ENCODE measurements around the gene MRGPRE. TPM values are rescaled to one million over a fixed set of nuclear protein-coding genes. Genes with fewer than 3 reads are reported as not detected.

Gene MRGPRE
- polyA plus RNA-seq, 1 donor (not counting 4 experiments of a cell fraction or from before 2014, with no cell fraction given): not detected

GRCh38 chr11:3184732-3185347, 47.4 kb downstream of the MRGPRE start:
- DNase-seq (ENCODE audit: low read depth, low spot score): no peak
- FAIRE-seq: no peak
- no peaks in the 10 kb centered on the region for H3K4me1 ChIP-seq (ENCODE audit: control insufficient read depth, extremely low read depth, insufficient read depth, low read length)

GRCh38 chr11:3183523-3183922, 48.7 kb downstream of the MRGPRE start:
- Histone ChIP-seq H3K36me3 (ENCODE audit: control insufficient read depth in 2 of 2, extremely low read depth in 1 of 2, insufficient read depth in 2 of 2, low read length in 2 of 2) (no peaks in the 10 kb centered on the region), H4K20me1 (ENCODE audit: control insufficient read depth, extremely low read depth, insufficient read depth, low read length) (no peaks in the 10 kb centered on the region), H3K27me3 (ENCODE audit: control insufficient read depth, extremely low read depth, insufficient read depth, low read length) (no peaks in the 10 kb centered on the region), H2AFZ (ENCODE audit: control insufficient read depth, low read length) (no peak overlapping the region), H3K9me3 (ENCODE audit: control insufficient read depth, low read depth, low read length) (no peaks in the 10 kb centered on the region), H3K4me2 (ENCODE audit: control insufficient read depth, extremely low read depth, insufficient read depth, low read depth, low read length) (no peak overlapping the region), H3K79me2 (ENCODE audit: control insufficient read depth, insufficient read depth, low read length) (no peaks in the 10 kb centered on the region), H3K27ac (ENCODE audit: control insufficient read depth, insufficient read depth, low read length) (no peak overlapping the region), H3K9ac (ENCODE audit: control insufficient read depth, extremely low read depth, insufficient read depth, low read length) (no peak overlapping the region), H3K9me1 (ENCODE audit: control insufficient read depth, extremely low read depth, insufficient read depth, low read length) (no peaks in the 10 kb centered on the region), H3K4me3 (ENCODE audit: control insufficient read depth in 2 of 3, extremely low read depth in 1 of 3, insufficient read depth in 2 of 3, low read depth in 1 of 3, low read length in 3 of 3) (no peak overlapping the region), H3K4me1 (ENCODE audit: control insufficient read depth, extremely low read depth, insufficient read depth, low read length) (no peaks in the 10 kb centered on the region)
- TF ChIP-seq CTCF (optimal IDR thresholded peaks at IDR 0.05 in 1 of 3, IDR thresholded peaks at IDR 0.05 in 1 of 3, conservative IDR thresholded peaks at IDR 0.05 in 1 of 3; ENCODE audit: extremely low read depth in 1 of 3, insufficient read depth in 2 of 3, low read length in 3 of 3): no peak
- TF ChIP-seq EZH2 (IDR thresholded peaks at IDR 0.05; ENCODE audit: low read length): no peak
- DNase-seq (ENCODE audit: low read depth, low spot score): no peak
- dilution Hi-C loops (cut with MboI; ENCODE audit: extremely low pct_ligation_motif_present, low sequenced_read_pairs): no loop called here
- FAIRE-seq: no peak

More at GRCh38 chr11:3184732-3185347, 47.4 kb downstream of the MRGPRE start:
- Histone ChIP-seq H3K9ac (ENCODE audit: control insufficient read depth, extremely low read depth, insufficient read depth, low read length) (no peak overlapping the region), H3K4me3 (ENCODE audit: control insufficient read depth in 2 of 3, extremely low read depth in 1 of 3, insufficient read depth in 2 of 3, low read depth in 1 of 3, low read length in 3 of 3) (no peak overlapping the region), H3K9me1 (ENCODE audit: control insufficient read depth, extremely low read depth, insufficient read depth, low read length) (no peaks in the 10 kb centered on the region), H3K36me3 (ENCODE audit: control insufficient read depth in 2 of 2, extremely low read depth in 1 of 2, insufficient read depth in 2 of 2, low read length in 2 of 2) (no peaks in the 10 kb centered on the region), H3K9me3 (ENCODE audit: control insufficient read depth, low read depth, low read length) (no peaks in the 10 kb centered on the region), H3K27ac (ENCODE audit: control insufficient read depth, insufficient read depth, low read length) (no peak overlapping the region), H2AFZ (ENCODE audit: control insufficient read depth, low read length) (no peak overlapping the region), H4K20me1 (ENCODE audit: control insufficient read depth, extremely low read depth, insufficient read depth, low read length) (no peaks in the 10 kb centered on the region), H3K79me2 (ENCODE audit: control insufficient read depth, insufficient read depth, low read length) (no peaks in the 10 kb centered on the region), H3K4me2 (ENCODE audit: control insufficient read depth, extremely low read depth, insufficient read depth, low read depth, low read length) (no peak overlapping the region), H3K27me3 (ENCODE audit: control insufficient read depth, extremely low read depth, insufficient read depth, low read length) (no peaks in the 10 kb centered on the region)
- TF ChIP-seq EZH2 (IDR thresholded peaks at IDR 0.05; ENCODE audit: low read length) (no peak), CTCF (optimal IDR thresholded peaks at IDR 0.05 in 1 of 3, IDR thresholded peaks at IDR 0.05 in 1 of 3, conservative IDR thresholded peaks at IDR 0.05 in 1 of 3; ENCODE audit: extremely low read depth in 1 of 3, insufficient read depth in 2 of 3, low read length in 3 of 3) (no peak)
- dilution Hi-C loops (cut with MboI; ENCODE audit: extremely low pct_ligation_motif_present, low sequenced_read_pairs): no loop called here

Data from keratinocyte (primary cell).